ENCODE data around the gene CLCA2. TPM values are rescaled to one million over a fixed set of nuclear protein-coding genes. Genes with fewer than 3 reads are reported as not detected.

CLCA2 gene
- total and polyA plus RNA-seq, 2 experiments from 2014 or later = not detected

DNA sequence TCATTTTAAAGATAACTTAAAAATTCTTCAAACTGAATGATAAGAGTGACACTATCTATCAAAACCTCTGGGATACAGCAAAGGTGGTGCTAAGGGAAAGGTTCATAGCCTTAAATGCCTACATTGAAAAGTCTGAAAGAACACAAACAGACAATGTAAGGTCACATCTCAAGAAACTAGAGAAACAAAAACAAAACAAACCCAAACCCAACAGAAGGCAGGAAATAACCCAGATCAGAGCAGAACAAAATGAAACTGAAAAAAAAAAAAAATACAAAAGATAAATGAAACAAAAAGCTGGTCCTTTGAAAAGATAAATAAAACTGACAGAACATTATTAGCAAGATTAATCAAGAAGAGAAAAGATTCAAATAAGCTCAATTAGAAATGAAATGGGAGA is 34.7 kb upstream of the CLCA2 start:
- no peak overlapping the region for H3K4me2 ChIP-seq
- TF ChIP-seq POLR2AphosphoS5 (IDR thresholded peaks at IDR 0.05; ENCODE audit: low read depth) (no peak), EZH2phosphoT487 (IDR thresholded peaks at IDR 0.05; ENCODE audit: unreplicated experiment) (no peak), STAT1 (IDR thresholded peaks at IDR 0.05; ENCODE audit: unreplicated experiment) (no peak), EZH2 (IDR thresholded peaks at IDR 0.05; ENCODE audit: low read depth, unreplicated experiment) (no peak), ZNF331 (CRISPR knock-in tag; IDR thresholded peaks at IDR 0.05; ENCODE audit: low read depth) (no peak), NANOG (IDR thresholded peaks at IDR 0.05; ENCODE audit: borderline replicate concordance) (no peak), JUNB (IDR thresholded peaks at IDR 0.05; ENCODE audit: unreplicated experiment) (no peak), ZNF114 (CRISPR knock-in tag; IDR thresholded peaks at IDR 0.05) (no peak), CREB1 (CRISPR knock-in tag; IDR thresholded peaks at IDR 0.05; ENCODE audit: low read depth) (no peak)
- TF ChIP-seq, protein P1, sequence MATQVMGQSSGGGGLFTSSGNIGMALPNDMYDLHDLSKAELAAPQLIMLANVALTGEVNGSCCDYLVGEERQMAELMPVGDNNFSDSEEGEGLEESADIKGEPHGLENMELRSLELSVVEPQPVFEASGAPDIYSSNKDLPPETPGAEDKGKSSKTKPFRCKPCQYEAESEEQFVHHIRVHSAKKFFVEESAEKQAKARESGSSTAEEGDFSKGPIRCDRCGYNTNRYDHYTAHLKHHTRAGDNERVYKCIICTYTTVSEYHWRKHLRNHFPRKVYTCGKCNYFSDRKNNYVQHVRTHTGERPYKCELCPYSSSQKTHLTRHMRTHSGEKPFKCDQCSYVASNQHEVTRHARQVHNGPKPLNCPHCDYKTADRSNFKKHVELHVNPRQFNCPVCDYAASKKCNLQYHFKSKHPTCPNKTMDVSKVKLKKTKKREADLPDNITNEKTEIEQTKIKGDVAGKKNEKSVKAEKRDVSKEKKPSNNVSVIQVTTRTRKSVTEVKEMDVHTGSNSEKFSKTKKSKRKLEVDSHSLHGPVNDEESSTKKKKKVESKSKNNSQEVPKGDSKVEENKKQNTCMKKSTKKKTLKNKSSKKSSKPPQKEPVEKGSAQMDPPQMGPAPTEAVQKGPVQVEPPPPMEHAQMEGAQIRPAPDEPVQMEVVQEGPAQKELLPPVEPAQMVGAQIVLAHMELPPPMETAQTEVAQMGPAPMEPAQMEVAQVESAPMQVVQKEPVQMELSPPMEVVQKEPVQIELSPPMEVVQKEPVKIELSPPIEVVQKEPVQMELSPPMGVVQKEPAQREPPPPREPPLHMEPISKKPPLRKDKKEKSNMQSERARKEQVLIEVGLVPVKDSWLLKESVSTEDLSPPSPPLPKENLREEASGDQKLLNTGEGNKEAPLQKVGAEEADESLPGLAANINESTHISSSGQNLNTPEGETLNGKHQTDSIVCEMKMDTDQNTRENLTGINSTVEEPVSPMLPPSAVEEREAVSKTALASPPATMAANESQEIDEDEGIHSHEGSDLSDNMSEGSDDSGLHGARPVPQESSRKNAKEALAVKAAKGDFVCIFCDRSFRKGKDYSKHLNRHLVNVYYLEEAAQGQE (IDR thresholded peaks at IDR 0.05; ENCODE audit: unreplicated experiment) = no peak
- TF ChIP-seq, protein P2, sequence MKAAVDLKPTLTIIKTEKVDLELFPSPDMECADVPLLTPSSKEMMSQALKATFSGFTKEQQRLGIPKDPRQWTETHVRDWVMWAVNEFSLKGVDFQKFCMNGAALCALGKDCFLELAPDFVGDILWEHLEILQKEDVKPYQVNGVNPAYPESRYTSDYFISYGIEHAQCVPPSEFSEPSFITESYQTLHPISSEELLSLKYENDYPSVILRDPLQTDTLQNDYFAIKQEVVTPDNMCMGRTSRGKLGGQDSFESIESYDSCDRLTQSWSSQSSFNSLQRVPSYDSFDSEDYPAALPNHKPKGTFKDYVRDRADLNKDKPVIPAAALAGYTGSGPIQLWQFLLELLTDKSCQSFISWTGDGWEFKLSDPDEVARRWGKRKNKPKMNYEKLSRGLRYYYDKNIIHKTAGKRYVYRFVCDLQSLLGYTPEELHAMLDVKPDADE (IDR thresholded peaks at IDR 0.05) = no peak
- TF ChIP-seq, protein P3, sequence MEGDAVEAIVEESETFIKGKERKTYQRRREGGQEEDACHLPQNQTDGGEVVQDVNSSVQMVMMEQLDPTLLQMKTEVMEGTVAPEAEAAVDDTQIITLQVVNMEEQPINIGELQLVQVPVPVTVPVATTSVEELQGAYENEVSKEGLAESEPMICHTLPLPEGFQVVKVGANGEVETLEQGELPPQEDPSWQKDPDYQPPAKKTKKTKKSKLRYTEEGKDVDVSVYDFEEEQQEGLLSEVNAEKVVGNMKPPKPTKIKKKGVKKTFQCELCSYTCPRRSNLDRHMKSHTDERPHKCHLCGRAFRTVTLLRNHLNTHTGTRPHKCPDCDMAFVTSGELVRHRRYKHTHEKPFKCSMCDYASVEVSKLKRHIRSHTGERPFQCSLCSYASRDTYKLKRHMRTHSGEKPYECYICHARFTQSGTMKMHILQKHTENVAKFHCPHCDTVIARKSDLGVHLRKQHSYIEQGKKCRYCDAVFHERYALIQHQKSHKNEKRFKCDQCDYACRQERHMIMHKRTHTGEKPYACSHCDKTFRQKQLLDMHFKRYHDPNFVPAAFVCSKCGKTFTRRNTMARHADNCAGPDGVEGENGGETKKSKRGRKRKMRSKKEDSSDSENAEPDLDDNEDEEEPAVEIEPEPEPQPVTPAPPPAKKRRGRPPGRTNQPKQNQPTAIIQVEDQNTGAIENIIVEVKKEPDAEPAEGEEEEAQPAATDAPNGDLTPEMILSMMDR (conservative IDR thresholded peaks at IDR 0.05; ENCODE audit: low read depth in 2 of 2) = no peak
- ATAC-seq = no peak
- Mint-ChIP-seq H3K27ac (peak overlapping the region; percentile 25), H3K4me3 (no peak overlapping the region), H3K9me3 (no peaks in the 10 kb centered on the region), H3K4me1 (peaks cover under 1% of the 10 kb centered on the region; the same call in 1 of the 3 replicates), H3K27me3 (ENCODE audit: insufficient read depth, low read depth, poor library complexity) (no peaks in the 10 kb centered on the region), H3K36me3 (ENCODE audit: low read depth) (peaks cover 6% of the 10 kb centered on the region; the same call in 2 of the 3 replicates)
- no peaks in the 10 kb centered on the region; the same call in 1 of the 2 replicates for H3K4me1 ChIP-seq (ENCODE audit: insufficient read depth)
- H2AFZ ChIP-seq = no peak overlapping the region
- no peaks in the 10 kb centered on the region for H3K27me3 ChIP-seq (ENCODE audit: insufficient read depth)
- peaks cover 73% of the 10 kb centered on the region for H3K79me2 ChIP-seq (replicated peaks; ENCODE audit: insufficient read depth)
- DNase-seq (ENCODE audit: low spot score) = no peak
- H3K4me3 ChIP-seq = no peak overlapping the region
- no peaks in the 10 kb centered on the region for H4K20me1 ChIP-seq (replicated peaks; ENCODE audit: insufficient read depth)
- H3K9me2 ChIP-seq (ENCODE audit: insufficient read depth) = no peaks in the 10 kb centered on the region
- no peaks in the 10 kb centered on the region for H3F3A ChIP-seq (replicated peaks; ENCODE audit: low read depth)
- H3K27ac ChIP-seq (ENCODE audit: low read depth) = no peak overlapping the region
- no peaks in the 10 kb centered on the region for H3K36me3 ChIP-seq (ENCODE audit: insufficient read depth)

Measured in GM23338 (cell line).